HK-2 (cell line): ENCODE results near the gene STARD8.

Experiments used
- DNase-seq: peaks from one replicate; pipeline ENCODE4 v3.0.0-alpha.2; 2018; ENCODE audit not compliant: unreplicated experiment

Gene STARD8

GRCh38 chrX:68690936-68691501 lies 43.6 kb downstream of the STARD8 start:
- no peak for DNase-seq

DNA sequence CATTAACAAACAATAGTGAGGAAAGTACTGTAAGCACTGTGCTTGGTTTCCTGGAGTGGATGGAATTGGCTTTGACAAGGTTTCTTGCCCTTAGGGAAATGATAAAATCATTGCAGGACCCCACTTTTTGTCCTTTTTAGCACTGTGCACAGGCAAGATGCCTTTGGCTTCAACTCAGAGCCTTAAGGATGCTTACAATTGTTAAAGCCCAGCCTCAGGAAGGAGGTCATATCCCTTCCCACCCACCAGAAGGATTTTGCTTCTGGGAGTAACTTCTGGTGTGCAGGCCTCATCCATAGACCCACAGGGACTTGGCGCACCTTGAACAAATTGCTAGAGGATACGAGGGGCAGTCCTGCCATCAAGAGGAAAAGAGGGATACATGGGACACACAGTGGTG lies 44.5 kb downstream of the STARD8 start:
- DNase-seq = no peak

DNA sequence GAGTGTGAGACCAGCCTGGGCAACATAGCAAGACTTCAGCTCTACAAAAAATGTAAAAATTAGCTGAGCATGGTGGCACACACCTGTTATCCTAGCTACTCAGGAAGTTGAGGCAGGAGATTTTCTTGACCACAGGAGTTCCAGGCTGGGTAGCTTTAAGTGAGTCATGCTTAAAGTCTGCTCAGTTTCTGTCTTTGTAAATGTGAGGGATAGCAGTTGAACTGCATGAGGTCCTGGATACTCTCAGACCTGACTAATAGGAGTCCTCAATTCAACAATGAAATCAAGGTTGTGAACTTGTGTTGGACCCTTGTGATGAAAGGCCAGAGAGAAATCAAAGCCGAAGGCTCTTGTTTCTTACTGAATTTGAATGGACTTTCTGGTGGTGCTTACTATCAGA lies 45.2 kb downstream of the STARD8 start:
- no peak for DNase-seq

- DNase-seq = peak; percentile 61
Measured at GRCh38 chrX:68693481-68694434, 46.3 kb downstream of the STARD8 start.

DNA sequence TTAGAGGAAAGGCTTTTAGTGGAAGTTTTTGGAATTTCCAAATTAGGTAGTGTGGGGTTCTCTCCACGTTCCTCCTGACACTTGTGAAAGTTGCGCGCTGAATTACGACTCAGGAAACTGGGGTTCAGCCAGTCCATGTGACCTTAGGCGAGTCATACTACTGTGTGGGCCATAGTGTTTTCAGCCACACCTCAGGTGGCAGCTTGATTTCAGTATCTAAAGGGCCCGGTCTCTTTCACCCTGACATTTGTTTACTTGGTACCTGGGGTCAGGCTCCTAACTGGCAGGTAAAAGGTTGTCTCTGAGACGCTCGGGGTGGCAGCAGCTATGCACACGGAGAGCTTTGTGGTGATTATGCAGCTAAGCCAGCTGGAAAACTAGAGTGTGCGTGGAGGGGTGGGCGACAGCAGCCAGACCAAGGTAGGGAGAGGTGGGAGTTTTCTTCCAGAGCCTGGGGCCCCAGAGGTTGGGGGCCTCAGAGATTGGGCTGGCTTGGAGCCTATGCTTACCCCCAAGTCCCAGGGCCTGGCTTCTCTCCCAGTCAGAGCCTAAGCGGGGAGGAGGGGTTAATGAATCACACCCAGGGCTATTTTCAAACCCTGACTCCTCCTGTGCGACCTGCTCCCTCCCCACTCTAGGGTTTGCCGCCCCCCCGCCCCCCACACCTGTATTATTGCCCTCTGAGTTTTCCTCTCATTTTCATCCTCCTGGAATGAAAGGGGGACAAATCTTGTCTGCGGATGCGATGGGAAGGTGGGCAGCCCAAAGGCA lies 47.2 kb downstream of the STARD8 start:
- DNase-seq = no peak

GRCh38 chrX:68695206-68695845 lies 47.9 kb downstream of the STARD8 start:
- no peak for DNase-seq

- no peak for DNase-seq
Measured at GRCh38 chrX:68696267-68696990, 49.0 kb downstream of the STARD8 start.

- DNase-seq = no peak
Measured at GRCh38 chrX:68697036-68697435, 49.6 kb downstream of the STARD8 start.

- DNase-seq = peak; percentile 52
Measured at GRCh38 chrX:68697465-68698125, 50.1 kb downstream of the STARD8 start.

DNA sequence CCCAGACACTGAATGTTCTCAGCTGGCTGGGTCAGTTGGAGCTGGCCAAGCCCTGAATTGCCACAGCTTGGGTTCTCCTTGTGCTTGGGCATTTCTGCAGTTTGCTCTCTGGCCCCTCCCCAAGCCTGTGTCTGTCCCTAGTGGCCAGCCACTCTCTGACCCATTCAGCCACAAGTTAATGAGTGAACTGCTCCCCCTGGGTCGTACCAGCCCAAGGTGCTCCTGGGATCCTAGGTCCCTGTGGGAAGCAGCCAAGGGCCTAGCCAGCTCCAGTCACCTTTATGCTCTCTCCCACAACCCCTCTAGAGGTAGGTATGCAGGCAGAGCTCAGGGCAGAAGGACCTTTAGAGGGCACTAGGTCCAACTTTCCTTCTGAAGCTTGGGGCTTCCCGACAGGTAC lies 51.5 kb downstream of the STARD8 start:
- peak; percentile 77 for DNase-seq

DNA sequence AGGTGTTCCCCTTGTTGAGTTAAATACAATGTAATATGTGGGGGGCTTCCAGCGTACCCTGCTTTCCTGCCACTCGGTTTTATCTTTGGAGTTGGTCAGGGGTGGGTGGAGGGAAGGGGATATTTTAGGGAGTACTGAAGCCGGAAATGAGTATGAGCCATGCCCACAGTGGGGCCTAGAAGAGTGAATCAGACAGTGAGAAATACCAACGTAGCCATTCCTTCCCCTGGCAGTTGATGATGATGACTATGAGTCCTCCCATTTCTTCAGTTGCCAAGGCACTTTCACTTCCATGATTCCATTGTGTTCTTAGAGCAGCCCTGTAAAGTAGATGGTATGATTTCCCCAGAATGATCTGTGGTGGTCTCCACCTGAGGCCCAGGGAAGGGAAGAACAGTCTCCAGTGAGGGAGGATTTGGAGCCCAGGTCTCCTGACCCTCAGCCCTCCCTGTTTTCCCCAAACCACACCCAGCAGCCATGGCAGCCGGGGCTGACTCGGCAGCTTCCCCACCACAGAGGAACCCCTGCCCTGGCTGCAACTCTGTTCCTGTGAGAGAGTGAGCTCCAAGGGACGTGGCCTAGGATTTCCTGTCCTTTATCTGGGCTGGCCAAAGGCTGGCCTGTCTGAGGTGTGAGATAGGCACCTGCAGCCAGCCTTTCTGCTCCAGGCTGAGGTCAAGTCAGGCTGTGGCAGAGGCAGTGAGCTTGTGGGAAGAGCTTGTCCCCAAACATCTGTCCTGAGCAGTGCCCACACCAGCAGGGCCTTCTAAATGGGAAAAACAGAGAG lies 52.7 kb downstream of the STARD8 start:
- peak; percentile 47 for DNase-seq

- DNase-seq = no peak
Measured at GRCh38 chrX:68703369-68703768, 55.9 kb downstream of the STARD8 start.

DNA sequence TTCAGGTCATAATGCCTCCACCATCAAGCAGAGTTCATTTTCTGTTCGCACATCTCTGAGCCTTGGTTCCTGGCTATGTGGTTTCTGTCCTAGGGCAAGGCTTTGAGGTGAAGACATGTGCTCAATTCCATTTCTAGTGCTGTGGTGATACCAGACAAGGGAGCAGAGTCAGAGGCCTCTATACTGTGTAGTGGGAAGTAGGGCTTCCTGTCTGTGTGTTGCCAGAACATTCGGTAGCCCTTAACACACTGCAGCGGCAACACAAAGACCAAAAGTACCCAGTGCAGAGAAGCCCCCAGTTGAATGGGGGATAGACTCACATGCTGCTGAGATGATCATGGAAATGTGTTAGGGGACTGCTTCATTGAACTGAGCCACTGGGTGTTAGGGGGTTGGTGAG lies 56.4 kb downstream of the STARD8 start:
- no peak for DNase-seq

GRCh38 chrX:68705986-68706385 lies 58.5 kb downstream of the STARD8 start:
- no peak for DNase-seq

GRCh38 chrX:68708503-68709290 lies 61.2 kb downstream of the STARD8 start:
- DNase-seq = no peak

DNA sequence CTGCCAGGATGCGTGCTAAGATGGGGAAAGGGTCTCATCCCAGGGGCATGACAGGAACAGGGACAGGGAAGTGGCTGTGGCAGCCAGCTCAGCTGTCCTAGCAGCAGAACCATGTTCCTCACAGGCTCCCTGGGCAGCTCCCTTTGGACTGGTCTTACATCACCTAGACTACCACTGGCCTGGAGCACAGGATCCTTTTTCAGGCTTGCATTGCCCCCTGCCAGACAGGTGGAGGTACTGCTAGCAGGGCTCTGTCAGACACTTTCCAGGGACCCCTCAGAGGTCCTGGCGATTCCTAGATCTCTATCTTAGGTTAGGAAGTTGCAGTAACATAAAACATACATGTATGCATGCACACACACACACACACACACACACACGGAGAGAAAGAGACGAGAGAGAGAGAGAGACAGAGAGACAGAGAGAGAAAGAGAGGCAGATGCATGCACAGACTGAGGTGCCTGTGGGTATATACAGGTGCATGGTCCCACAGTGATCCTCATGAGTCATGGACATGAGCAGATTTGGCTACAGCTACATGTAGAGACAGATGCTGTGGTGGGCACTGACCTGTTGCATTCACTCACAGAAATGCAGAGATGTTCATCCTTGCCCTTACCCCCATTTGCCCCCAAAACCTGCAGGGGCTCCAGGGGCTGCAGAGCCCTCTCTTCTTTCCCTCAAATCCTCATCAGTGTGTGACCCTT lies 63.6 kb downstream of the STARD8 start:
- peak; percentile 62 for DNase-seq

- no peak for DNase-seq
Measured at GRCh38 chrX:68711845-68712244, 64.4 kb downstream of the STARD8 start.

GRCh38 chrX:68714856-68715255 lies 67.4 kb downstream of the STARD8 start:
- DNase-seq = no peak

- no peak for DNase-seq
Measured at GRCh38 chrX:68717196-68717595, 69.7 kb downstream of the STARD8 start.
